ENCODE data around the gene LAMA2.

GRCh38 chr6:129194306-129194941, 311.5 kb downstream of the LAMA2 start:
- TF ChIP-seq GATA2 (IDR thresholded peaks at IDR 0.05; ENCODE audit: low read depth, low read length) (no peak), GATA3 (IDR thresholded peaks at IDR 0.05; ENCODE audit: low read depth, low read length) (no peak)

All from SH-SY5Y (cell line).